HG02938 (cell line): ENCODE results near the gene CLIP2.

ENCODE experiments used
- ATAC-seq: cut with Tn5 transposase; IDR thresholded peaks from one replicate; pipeline ENCODE4 v1.9.1; 2021; ENCODE audit warnings: mild to moderate bottlenecking, moderate library complexity; ENCODE audit not compliant: unreplicated experiment

The CLIP2 gene

DNA sequence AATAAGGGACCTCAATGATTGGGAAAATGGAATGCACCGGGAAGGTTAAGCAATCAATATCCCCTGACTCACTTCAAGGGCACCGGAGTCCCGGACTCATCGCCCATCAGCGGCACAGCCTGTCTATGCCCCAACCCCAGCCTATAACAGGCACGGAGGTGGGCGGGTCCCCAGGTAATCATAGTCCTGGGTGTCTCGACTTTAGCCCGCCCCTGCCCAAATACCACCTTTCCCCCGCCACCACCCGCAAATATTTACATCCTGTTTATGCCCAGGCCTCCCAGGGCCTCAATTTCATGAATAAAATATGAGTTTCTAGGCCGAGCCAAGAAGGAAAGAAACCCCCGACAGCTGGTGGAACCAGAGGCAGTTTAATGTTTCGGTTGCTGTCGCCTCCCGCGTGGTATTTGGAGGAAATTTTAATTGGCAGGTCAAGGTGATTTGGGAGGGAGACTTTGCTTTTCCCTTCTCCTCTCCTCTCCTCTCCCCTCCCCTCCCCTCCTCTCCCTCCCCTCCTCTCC, 19.4 kb upstream of the CLIP2 start:
- no peak for ATAC-seq

DNA sequence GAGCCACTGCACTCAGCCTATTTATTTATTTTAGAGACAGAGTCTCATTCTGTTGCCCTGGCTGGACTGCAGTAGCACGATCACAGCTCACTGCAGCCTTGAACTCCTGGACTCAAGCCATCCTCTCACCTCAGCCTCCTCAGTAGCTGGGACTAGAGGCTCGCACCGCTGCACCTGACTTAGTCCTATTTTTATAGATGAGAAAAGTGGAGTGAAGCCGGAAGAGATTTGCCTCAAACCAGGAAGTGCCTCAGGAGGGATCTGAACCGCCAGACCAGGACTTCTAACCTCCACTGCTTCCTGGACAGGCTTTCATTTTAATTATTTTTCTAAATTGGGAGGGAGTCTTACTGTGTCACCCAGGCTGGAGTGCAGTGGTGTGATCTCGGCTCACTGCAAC, 17.5 kb upstream of the CLIP2 start:
- ATAC-seq, result no peak

DNA sequence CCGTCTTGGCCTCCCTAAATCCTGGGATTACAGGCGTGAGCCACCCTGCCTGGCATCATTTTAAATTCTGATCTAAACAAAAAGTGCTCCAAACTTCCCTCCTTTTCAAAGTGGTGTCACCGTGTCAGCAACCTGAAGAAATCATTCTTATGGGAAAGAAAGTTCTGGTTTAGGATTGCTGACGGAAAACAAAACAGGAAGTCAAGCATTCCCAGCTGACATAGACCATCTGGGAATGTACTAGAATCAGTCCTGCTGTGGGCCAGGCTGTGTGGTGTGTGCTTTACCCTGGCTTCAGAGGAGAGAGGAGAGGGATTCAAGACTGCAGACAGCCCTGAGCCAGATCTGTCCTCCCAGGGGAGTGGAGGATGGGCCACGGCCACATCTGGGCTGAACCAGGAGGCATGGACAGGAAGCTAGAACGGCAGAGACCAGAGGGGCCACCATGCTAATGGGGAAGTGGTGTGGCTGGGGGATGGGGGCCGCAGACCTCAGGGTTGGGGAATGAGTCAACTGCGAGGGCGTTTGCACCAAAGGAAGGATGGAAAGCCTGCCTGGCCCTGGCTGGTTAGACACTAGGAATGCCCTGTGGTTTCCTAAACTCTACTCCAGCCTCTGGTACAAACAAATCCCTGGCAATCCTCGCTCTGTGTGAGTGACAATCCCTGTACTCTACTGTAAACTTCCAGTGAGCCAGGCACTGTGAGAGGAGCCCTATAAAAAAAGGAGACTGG, 16.7 kb upstream of the CLIP2 start:
- peak; percentile 71 for ATAC-seq

DNA sequence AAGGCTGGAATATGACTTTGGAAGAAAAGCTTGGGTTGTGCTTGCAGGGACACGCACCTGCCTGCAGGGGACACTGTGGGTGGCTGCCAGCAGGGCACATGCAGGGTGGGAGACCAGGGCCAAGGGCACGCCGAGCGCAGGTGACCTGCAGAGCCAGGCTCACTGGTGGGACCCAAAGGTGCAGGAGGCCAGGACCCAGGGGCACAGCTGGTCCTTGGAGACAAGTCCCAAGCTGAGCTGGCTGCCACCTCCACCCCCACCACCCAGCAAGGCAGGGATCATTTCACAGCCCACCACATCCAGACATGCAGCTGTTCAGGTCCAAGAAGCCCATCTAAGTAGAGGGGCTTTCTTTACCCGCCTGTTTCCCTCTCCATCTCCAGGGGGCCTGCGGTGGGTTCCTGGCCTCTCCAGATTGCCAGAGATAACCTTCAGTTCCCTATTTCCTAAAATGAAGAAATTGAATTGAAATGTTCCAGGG, 13.8 kb upstream of the CLIP2 start:
- no peak for ATAC-seq

DNA sequence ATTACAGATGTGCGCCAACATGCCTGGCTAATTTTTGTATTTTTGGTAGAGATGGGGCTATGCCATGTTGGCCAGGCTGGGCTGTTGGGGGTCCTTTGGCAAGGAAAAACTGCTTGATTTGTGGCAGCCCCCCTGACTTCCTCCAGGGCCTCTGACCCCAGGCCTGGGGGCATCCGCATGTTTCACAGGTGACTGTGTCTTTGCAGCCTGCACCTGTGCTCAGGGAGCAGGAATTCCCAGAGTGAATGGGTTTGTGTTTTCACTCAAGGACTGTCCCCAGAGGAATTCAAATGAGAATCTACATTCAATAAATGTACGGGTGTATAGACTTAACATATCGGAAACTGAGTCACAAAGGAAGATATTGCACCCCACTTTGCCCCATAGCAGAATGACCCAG, 11.6 kb upstream of the CLIP2 start:
- no peak for ATAC-seq

DNA sequence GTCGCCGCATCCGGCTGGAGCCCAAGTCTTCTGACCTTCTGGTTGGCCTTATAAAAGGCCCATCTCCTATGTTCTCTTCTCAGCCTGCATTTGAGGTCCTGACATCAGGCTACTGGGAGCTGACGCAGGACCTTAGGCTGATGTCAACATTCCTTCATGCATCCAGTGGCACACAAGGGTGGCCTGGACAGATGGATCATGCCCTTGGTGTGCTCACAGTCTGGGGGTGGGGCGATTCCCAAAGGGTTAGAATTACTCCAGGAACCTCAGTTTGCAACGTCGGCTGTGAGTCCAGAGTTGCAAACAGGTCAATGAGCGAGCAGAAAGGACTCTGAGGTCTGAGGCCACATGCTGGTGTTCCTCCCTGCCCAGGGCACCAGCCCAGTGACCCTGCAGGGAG, 8.2 kb upstream of the CLIP2 start:
- ATAC-seq, result no peak

DNA sequence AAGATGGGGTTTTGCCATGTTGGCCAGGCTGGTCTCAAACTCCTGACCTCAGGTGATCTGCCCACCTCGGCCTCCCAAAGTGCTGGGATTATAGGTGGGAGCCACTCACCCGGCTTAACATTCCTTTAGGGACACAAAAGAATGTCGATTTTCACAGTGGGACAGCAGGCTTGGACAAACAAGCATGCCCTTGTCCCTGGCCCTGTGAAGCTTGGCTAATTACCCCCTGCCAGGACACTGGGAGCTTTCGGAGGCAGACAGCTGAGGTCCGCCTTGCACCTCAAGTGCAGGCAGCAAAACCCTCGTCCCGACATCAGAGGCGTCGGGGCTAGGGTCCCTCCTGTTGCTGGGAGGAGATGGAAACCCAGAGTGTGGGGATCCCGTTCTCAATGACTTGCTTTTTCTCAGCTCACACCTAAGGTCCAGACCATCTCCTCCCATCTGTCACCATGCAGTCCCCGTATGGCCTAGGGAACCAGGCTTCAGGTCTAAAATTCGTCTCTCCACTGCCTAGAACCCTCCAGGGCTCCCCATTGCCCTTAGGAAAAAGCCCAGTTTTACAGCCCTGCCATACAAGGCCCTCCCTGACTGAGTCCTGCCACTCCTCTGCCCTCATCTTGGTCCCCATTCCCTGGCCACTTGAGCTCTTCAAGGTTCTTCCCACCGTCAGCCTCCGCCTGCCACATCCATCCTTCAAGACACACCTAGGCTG, 6.3 kb upstream of the CLIP2 start:
- no peak for ATAC-seq

DNA sequence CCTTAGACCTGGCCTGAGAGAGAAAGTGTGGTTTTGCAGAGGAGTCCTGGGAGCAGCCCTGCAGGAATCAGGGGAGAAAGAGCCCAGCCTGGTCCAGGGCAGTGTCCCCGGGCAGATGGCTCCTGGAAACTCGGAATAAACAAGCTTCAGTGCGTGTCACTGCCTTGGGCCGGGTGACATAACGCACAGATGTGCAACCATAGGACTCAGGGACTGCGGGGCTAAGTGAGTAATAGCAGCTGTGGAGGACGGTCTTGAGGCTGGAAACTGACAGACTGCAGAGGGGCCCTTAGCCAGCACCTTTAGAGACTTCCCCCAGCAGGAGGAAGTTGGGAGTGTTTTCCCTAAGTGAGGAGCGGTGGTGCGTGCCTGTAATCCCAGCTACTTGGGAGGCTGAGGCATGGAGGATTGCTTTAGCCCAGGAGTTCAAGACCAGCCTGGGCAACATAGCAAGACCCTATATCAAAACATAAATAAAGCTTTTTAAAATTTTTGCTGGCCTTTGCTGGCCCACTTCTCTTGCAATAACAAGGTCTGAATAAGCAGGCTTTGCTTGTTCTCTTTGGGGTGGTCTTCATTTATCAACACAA, 5.3 kb upstream of the CLIP2 start:
- ATAC-seq, result no peak

DNA sequence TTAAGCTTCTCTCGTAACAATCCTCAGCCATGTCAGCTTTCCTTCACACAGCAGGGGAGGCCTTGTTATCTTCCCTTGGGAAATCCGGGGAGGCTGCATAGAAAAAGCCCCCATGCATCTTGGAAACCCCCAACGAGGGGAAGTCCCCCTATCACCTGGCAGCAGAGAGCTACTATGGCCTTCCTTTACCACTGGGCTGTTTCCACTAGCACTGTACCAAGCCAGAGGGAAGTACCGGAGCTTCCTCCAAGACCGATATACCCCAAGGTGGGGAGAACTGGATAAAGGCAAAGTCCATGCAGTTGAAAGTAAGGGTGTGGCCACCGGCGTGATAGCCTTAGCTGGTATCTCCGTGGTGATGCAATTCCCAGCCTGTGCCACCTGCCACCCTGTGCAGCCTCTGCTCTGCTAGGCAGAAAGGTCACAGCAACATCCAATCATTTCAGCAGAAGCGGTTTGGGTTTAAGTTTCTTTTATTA, 4.4 kb upstream of the CLIP2 start:
- ATAC-seq, result no peak

DNA sequence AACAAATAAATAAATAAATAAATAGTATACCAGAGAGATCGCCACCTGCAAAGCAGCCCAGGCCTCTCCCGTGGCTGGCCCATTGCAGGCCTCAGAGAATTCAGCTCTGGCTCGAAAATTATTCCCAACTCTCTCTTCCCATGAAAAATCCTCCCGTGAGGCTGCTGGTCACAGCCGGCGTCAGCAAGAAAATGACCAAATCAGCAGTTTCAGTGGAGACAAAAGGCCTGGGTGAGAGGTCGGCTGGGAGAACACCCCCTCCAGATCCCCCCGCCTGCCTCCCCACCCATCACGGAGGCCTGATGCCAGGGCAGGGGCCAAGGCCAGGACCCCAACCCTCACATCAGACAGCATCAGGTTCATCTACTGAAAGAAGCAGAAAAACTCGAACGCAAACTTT, 3.1 kb upstream of the CLIP2 start:
- ATAC-seq, result no peak

DNA sequence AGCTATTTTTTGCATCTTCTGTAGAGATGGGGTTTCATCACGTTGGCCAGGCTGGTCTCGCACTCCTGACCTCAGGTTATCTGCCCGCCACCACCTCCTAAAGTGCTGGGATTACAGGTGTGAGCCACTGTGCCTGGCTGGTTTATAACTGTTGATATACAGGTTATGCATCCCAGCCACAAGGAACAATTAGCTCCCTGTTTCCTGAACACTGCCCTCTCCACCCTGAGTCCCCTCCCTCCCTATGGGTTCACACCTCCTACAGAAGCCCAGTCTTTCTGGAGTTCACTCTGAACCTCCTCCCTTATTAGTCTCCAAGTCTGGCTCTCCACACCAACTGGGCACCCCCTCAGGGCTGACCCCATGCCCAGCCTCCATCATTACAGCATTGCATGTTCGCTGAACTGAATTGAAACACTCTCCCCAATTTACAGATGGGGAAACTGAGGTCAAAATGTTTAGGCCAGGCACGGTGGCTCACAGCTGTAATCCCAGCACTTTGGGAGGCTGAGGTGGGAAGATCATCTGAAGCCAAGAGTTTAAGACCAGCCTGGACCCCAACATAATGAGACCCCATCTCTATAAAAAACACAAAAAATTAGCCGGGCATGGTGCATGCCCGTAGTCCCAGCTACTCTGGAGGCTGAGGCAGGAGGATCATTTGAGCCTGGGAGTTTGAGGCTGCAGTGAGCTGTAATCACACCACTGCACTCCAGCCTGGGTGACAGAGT, 1.7 kb upstream of the CLIP2 start:
- ATAC-seq, result no peak

DNA sequence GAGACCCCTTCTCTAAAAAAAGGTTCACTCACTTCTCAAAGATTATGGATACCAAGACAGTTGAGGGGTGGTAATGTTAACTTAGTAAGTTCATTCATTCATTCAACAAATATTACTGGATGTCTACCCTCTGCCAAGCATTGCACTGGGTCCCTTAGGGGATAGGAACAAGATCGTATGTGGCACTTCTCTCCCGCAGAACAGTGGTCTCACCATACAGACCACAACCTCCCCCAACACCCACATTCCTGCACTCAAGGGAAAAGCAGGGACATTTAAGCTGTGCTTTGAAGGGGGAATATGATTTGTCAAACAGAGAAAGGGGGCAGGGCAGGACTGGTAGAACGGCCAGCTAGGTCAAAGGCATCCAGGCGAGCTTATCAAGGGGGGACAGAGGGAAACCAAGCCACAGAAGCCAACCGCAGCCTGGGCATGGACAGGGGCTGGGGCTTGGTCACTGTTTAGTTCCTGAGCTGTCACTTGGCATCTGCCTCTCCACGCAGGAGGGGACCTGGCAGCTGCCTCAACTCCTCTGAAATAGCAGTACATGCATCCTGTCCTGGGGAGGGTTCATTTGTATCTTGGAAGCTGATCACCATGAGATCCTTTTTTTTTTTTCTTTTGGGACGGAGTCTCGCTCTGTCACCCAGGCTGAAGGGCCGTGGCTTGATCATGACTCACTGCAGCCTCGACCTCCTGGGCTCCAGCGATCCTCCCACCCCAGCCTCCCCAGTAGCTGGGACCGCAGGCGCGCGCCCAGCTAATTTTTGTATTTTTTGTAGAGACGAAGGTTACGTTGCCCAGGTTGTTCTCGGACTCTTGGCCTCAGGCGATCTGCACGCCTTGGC, 949 bp upstream of the CLIP2 start:
- no peak for ATAC-seq

DNA sequence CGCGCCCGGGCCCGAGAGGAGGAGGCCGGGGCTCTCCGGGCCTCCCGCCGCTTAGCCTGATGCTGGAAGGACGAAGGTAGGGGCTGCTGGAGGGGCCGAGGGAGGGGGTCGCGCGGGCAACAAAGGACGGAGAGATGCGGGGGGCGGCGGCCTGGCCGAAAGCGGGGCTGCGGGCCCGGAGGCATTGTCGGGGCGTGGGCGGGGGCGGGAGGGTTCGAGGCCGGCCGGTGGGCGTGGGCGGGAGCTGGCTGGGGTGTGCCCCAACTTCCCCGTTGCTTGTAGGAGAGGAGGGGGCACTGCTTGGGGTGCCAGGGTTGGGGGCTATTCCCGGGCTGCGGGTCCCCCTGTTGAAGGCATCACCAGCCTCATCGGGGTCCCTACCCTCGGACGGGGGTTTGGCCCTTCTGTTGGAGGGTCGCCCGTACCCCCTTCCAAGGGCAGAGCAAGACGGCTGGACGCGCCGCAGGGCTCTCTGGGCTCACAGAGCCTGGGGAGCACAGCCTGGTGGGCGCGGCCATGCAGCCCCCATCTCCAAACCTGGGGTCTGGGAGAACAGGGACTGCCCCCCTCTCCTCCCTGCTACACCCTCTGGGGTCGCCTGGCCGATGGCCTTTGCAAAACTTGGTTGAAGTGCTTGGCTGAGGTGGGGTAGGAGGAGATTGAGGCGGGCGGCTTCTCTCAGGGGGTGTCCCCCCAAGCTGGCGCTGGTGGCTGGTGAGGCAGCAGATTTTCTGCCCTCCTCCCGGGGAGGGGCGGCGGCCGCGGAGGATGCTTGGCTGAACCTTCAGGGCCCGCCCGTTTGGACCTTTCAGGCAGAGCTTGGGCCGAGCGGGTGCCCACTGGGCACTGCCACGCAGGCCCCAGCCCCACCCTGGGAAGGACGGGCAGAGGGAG, 699 bp downstream of the CLIP2 start:
- no peak for ATAC-seq

DNA sequence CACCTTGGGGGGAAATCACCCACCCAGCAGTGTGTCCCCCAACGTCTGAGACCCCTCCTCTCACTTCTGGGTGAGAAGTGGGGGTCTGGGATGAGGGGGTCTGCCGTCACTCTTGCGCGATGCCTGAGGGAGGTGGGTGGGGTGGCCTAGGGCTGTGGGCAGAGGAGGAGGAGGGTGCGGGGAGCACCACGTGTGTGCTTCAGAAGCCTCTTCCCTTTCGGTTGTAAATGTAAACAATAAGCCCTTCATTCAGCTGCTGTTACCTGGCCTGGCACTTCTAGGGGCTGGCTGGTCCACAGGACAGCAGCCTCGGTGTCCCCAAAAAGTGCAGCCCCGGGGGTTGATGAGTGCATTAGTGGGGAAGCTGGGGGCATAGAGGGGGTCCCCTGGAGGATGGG, 1.3 kb downstream of the CLIP2 start:
- ATAC-seq, result no peak

DNA sequence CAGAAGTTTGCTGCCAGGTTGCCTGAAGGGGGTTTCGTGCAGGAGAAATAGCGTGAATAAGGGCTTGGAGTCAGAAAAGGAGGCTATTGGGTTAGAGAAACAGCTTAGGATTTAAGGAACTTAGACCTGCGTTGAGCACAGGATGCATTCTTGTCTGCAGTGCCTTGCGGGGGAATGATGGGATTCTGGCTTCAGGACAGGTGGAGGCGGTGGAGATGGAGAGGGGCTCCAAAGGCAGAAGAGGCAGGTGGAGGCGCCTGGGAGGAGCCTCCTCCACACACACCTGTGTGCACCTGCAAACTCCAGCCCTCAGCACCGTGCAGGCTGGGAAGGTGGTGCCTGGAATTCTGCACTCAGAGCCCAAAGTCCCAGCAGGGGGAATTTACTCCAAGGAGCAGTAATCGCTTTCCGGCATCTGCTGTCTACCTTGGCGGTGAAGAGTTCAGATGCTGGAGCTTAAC, 1.8 kb downstream of the CLIP2 start:
- no peak for ATAC-seq

DNA sequence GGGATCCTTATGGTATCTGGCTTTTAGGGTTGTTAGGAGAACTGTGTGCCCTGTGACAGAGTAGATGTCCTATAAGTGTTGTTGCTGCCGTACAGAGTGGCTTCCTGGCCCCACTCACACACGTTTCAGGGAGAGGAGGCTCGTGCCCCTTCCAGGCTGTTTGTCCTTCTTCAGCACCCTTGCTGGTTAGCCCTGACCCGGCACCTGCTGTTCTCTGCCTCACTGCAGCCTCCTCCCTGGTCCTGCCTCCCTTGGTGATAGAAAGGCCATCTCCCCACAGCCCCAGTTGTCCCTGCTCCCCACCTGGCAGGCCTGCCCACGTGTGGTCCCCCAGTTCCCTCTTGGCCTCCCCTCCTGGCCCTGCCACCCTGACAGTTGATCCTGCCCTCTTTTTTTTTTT, 2.3 kb downstream of the CLIP2 start:
- ATAC-seq, result no peak

DNA sequence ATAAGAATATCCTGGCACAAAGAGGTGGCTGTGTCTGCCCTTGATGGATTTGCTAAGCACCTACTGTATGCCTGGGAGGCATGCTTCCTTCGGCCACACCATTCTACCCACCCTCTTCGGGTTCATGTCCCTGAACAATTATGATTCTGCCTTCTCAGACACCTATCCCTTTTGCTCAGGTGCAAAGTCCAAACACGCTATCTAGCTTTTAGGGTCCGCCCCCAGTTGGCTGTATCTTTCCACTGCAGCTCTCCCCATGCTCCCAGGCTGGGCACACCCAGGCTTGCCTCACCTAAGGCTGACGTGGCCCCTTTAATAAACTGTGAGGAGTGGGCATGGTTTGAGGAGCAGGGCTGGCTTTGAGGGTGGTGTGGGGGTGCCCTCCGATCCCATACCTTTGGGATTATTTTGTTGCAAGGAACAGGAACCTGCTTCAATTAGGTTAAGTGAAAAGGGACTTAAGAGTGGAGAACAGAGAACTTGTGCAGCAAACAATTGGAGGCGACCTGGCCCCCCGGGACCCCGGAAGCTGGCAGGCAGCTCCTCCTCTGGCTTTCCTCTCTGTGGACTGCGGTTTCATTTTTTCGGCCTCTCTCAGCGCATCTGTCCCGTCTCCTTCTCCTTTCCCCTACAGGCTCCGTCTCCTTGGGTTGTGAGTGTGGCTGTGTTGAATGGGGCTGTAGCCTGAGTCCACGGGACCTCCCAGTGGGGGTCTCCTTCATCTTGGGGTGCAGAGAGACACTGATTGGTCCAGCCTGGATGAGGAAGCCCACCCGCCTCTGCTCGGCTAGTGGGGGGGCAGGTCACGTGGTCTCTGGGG, 3.8 kb downstream of the CLIP2 start:
- no peak for ATAC-seq

DNA sequence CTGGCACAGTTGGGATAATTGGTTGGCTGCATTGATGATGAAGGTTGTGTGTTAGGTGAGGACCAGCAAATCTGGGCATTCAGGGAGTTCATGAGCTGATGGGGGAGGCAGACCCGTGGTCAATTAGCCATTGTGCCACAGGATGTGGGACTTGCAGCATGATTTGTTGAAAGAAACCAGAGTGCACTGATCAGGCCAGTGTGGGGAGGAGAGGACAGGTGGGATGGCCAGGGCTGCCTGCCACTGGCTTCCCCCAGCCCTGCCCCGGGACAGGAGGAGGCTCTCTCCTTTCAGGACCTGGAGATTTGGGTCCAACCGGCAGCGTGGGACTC, 4.3 kb downstream of the CLIP2 start:
- ATAC-seq, result no peak
